Calu3 (cell line): ENCODE data around the gene CHAF1A. TPM values are rescaled to one million over a fixed set of nuclear protein-coding genes. Genes with fewer than 3 reads are reported as not detected.

ENCODE experiments used
- Bru-seq: library from RNA; stranded (reverse); fragments of 400-500 nt; gene quantifications from one replicate; lab custom pipeline; 2021; lab: Mats Ljungman, UMichigan
- BruChase-seq, 2 experiments: library from RNA; stranded (reverse); fragments of 400-500 nt; gene quantifications; one replicate each; lab custom pipeline; 2021; lab: Mats Ljungman, UMichigan
- BruUV-seq: library from RNA; stranded (reverse); fragments of 400-500 nt; replicated peaks from 2 replicates; lab custom pipeline; 2021; lab: Mats Ljungman, UMichigan
- CTCF ChIA-PET: fragments of 300-600 bp; sonication (Branson Sonifier 250); formaldehyde crosslinking; loops from one replicate; lab custom pipeline; 2022; ENCODE audit warnings: antibody characterized with exemption; lab: Charles Lee
- DNase-seq: peaks from one replicate; pipeline ENCODE4 v3.0.0; 2022
- H3K27ac Mint-ChIP-seq: one replicate; pipeline ENCODE4 v1.8.0; 2022; ENCODE audit warnings: mixed read lengths; ENCODE audit not compliant: unreplicated experiment
- H3K27me3 Mint-ChIP-seq: one replicate; pipeline ENCODE4 v1.8.0; 2022; ENCODE audit warnings: mixed read lengths; ENCODE audit not compliant: unreplicated experiment
- H3K36me3 Mint-ChIP-seq: one replicate; pipeline ENCODE4 v1.8.0; 2022; ENCODE audit warnings: mild to moderate bottlenecking, moderate library complexity, mixed read lengths; ENCODE audit not compliant: insufficient read depth, unreplicated experiment
- H3K4me1 Mint-ChIP-seq: one replicate; pipeline ENCODE4 v1.8.0; 2022; ENCODE audit warnings: mild to moderate bottlenecking, low read depth, mixed read lengths; ENCODE audit not compliant: unreplicated experiment
- H3K4me3 Mint-ChIP-seq: one replicate; pipeline ENCODE4 v1.8.0; 2022; ENCODE audit warnings: mild to moderate bottlenecking, low read depth, moderate library complexity, mixed read lengths; ENCODE audit not compliant: unreplicated experiment
- H3K9me3 Mint-ChIP-seq: one replicate; pipeline ENCODE4 v1.8.0; 2022; ENCODE audit warnings: low read depth, mixed read lengths; ENCODE audit not compliant: unreplicated experiment
- CTCF ChIP-seq: fragments of 200-600 bp; IDR thresholded peaks from one replicate; pipeline ENCODE4 v1.8.0; 2022; ENCODE audit warnings: antibody characterized with exemption; ENCODE audit not compliant: unreplicated experiment
- intact Hi-C: fragments of 100-400 bp; cut with micrococcal nuclease; formaldehyde crosslinking; loops from one replicate; pipeline ENCODE4 v1.10.0; 2022; ENCODE audit not compliant: unreplicated experiment
- long read RNA-seq: library from polyadenylated mRNA; stranded (forward); transcript quantifications from one replicate; pipeline ENCODE4 v2.0.0, GENCODE V29; 2022
- total RNA-seq: library from RNA; stranded (reverse); gene quantifications from 2 replicates; pipeline ENCODE4 v1.2.3, GENCODE V29; 2022

CHAF1A gene
- total RNA-seq (37.2 and 43.3 TPM in 2 replicates), Bru-seq, nascent RNA (percentile 72 among the genes with signal in this experiment), BruChase-seq, experiment 1, labeled RNA remaining after a 6-hour chase (percentile 75 among the genes with signal in this experiment), BruChase-seq, experiment 2, labeled RNA remaining after a 2-hour chase (percentile 80 among the genes with signal in this experiment)
- long read RNA-seq, transcript CHAF1A-201 (15 exons, 3,339 nt): major isoform, 16 of 29 reads
- long read RNA-seq, partial matches to known transcripts: 8 of 29 reads
- long read RNA-seq, other reads (novel, unspliced or antisense): 5 of 29 reads

DNA sequence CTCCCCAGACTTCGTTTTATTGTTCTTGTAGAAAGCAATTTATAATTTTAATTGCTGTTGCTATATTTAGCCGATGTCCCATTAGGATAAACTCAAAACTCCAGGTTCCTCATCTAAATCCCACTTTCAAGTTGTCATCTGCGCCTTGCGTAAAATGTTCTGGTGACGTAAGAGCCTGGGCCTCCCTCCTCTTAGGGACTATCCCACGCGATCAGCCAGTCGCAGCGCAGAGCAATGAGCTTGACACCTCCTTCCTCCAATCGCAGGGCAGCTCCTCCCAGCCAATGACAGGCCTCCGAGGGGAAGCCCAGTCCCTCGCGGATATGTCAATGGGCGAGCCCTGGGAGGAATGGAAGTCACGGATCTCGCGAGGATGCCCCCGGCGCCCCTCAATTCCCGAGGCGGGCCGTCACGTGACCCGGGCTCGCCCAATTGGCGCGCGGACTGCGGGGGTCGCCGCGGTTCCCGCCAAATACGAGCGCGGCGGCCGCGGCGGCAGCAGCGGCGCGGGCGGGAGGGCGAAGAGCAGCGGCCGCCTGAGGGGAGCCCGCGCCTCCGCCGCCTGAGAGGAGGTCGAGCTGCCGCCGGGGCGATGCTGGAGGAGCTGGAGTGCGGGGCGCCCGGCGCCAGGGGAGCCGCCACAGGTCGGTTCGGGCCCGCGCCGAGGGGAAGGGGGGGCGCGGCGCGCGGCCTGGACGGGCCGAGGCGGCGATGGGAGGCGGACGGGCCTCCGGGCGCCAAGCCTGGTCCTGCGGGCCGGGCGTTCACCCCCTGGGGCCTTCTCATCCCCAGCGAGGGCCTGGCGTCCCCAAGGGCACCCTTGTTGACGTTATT lies at the start of gene CHAF1A:
TSS of gene CHAF1A (plus strand) at position 470 of the 834 bp plus-strand sequence. CDS start at position 593, 123 bp downstream.
- H3K27ac Mint-ChIP-seq: peak within 1 kb of the TSS; percentile 97

DNA sequence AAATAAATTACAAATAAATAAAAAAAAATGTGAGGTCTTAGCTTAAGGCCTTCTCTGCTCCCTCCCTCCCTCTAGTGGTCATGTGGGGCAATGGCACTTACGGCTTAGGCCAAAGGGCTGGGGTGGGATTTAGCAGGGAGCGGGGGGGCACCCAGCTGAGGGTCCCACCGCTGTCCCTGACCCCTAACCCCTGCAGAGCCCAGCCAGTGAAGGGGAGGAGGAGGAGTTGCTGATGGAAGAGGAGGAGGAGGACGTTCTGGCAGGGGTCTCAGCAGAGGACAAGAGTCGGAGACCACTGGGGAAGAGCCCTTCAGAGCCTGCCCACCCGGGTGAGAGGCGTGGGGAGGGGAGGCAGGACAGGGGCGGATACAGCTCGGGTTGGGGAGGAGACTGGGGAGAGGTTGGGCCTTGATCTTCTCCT lies 49.7 kb upstream of the CHAF1A start:
- intact Hi-C loops: loop anchor here (2.0 kb wide), 1 partner anchor 86 kb away; no protein-coding TSS in a partner anchor
- Mint-ChIP-seq H3K4me1 (no peaks in the 10 kb centered on the region), H3K9me3 (no peaks in the 10 kb centered on the region), H3K27me3 (no peaks in the 10 kb centered on the region), H3K36me3 (peaks cover 9% of the 10 kb centered on the region), H3K27ac (no peak overlapping the region), H3K4me3 (no peak overlapping the region)
- CTCF ChIA-PET: interaction anchor here (0.6 to 2.0 kb wide), 13 partner anchors 10 to 1054 kb away, joined by 3 to 39 read pairs (median 4); partner anchors contain the start of genes CHAF1A and MPND
- no TSS peak for BruUV-seq
- TF ChIP-seq CTCF: peak; percentile 68
- DNase-seq: peak; percentile 59

More for the DNA sequence above, at the start of gene CHAF1A:
- TF ChIP-seq CTCF: no peak
- peaks cover 28% of the 10 kb centered on the region for H3K36me3 Mint-ChIP-seq
- H3K9me3 Mint-ChIP-seq: no peaks in the 10 kb centered on the region
- peak within 1 kb of the TSS; percentile 76 for H3K4me3 Mint-ChIP-seq
- no peaks in the 10 kb centered on the region for H3K27me3 Mint-ChIP-seq
- intact Hi-C loops: no loop called here
- peak; percentile 97 for DNase-seq
- H3K4me1 Mint-ChIP-seq: no peaks in the 10 kb centered on the region
- BruUV-seq: no TSS peak
- CTCF ChIA-PET: interaction anchor here (0.7 to 1.5 kb wide), 5 partner anchors 14 to 135 kb away, joined by 3 to 9 read pairs (median 4); no protein-coding TSS in a partner anchor

DNA sequence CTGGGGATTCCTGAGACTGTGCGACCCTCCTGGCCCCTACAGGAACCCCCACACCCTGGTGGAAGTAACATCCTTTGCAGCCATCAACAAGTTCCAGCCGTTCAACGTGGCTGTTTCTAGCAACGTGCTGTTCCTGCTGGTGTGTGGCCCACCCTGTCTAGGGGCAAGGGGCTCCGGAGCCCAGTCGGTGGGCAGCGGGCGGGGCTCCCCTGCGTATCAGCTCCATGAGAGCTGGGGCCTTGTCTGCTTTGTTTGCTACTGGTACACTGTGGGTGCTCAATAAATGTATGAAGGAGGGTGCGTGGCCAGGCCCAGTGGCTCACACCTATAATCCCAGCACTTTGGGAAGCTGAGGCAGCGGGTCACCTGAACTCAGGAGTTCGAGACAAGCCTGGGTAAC lies 48.2 kb upstream of the CHAF1A start:
- CTCF ChIA-PET: no interaction called here
- no peak for DNase-seq
- H3K27ac Mint-ChIP-seq: no peak overlapping the region
- no peaks in the 10 kb centered on the region for H3K27me3 Mint-ChIP-seq
- intact Hi-C loops: no loop called here
- no peak overlapping the region for H3K4me3 Mint-ChIP-seq
- TF ChIP-seq CTCF: no peak
- H3K36me3 Mint-ChIP-seq: peaks cover 14% of the 10 kb centered on the region
- H3K9me3 Mint-ChIP-seq: no peaks in the 10 kb centered on the region
- no peaks in the 10 kb centered on the region for H3K4me1 Mint-ChIP-seq
- no TSS peak for BruUV-seq

- intact Hi-C loops: no loop called here
- H3K27ac Mint-ChIP-seq: no peak overlapping the region
- H3K9me3 Mint-ChIP-seq: no peaks in the 10 kb centered on the region
- peaks cover 14% of the 10 kb centered on the region for H3K36me3 Mint-ChIP-seq
- CTCF ChIA-PET: no interaction called here
- BruUV-seq: no TSS peak
- no peaks in the 10 kb centered on the region for H3K4me1 Mint-ChIP-seq
- no peak for DNase-seq
- no peaks in the 10 kb centered on the region for H3K27me3 Mint-ChIP-seq
- no peak for TF ChIP-seq CTCF
- H3K4me3 Mint-ChIP-seq: no peak overlapping the region
Measured at GRCh38 chr19:4354897-4355296, 47.5 kb upstream of the CHAF1A start.
